GM10266 (cell line): ENCODE data around the gene AGBL3.

Experiments
- DNase-seq: peaks from one replicate; pipeline ENCODE4 v3.0.0; 2012; ENCODE audit errors: extremely low spot score
- TF ChIP-seq, protein P1 (sequence below): IDR thresholded peaks from 2 replicates; pipeline ENCODE4 v1.5.1; 2012; ENCODE audit warnings: mild to moderate bottlenecking, low read depth; ENCODE audit not compliant: control insufficient read depth, insufficient read depth; ENCODE audit errors: missing control alignments

The AGBL3 gene

DNA sequence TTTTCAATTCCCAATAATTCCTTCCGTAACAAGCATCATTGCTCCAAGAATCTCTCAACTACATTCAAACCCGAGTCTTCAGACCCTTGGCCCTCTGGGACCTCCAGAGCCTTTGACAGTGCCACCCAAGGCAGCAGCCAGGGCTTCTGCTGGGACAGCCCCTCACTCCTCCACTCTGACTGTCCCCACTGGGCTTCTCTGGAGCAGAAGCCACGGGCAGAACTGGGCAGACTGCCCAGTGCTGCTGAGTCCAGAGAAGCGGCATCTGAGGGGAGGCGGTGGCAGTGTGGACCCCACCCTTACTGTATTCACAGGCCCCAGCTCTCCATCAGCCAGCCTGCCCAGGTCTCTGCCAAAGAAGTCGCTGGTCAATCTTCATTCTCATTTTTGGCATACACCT is 175.4 kb downstream of the AGBL3 start:
- TF ChIP-seq, protein P1, sequence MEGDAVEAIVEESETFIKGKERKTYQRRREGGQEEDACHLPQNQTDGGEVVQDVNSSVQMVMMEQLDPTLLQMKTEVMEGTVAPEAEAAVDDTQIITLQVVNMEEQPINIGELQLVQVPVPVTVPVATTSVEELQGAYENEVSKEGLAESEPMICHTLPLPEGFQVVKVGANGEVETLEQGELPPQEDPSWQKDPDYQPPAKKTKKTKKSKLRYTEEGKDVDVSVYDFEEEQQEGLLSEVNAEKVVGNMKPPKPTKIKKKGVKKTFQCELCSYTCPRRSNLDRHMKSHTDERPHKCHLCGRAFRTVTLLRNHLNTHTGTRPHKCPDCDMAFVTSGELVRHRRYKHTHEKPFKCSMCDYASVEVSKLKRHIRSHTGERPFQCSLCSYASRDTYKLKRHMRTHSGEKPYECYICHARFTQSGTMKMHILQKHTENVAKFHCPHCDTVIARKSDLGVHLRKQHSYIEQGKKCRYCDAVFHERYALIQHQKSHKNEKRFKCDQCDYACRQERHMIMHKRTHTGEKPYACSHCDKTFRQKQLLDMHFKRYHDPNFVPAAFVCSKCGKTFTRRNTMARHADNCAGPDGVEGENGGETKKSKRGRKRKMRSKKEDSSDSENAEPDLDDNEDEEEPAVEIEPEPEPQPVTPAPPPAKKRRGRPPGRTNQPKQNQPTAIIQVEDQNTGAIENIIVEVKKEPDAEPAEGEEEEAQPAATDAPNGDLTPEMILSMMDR: no peak
- DNase-seq: no peak

GRCh38 chr7:135162382-135163001 is 176.2 kb downstream of the AGBL3 start:
- TF ChIP-seq, protein P1: no peak
- no peak for DNase-seq

DNA sequence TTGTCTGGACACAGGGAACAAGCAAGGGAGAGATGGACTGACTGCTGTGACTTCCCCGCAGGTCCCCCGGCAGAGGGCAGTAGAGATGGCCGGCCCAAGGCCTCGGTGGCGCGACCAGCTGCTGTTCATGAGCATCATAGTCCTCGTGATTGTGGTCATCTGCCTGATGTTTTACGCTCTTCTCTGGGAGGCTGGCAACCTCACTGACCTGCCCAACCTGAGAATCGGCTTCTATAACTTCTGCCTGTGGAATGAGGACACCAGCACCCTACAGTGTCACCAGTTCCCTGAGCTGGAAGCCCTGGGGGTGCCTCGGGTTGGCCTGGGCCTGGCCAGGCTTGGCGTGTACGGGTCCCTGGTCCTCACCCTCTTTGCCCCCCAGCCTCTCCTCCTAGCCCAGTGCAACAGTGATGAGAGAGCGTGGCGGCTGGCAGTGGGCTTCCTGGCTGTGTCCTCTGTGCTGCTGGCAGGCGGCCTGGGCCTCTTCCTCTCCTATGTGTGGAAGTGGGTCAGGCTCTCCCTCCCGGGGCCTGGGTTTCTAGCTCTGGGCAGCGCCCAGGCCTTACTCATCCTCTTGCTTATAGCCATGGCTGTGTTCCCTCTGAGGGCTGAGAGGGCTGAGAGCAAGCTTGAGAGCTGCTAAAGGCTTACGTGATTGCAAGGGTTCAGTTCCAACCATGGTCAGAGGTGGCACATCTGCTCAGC is 178.2 kb downstream of the AGBL3 start:
- TF ChIP-seq, protein P1: no peak
- no peak for DNase-seq

DNA sequence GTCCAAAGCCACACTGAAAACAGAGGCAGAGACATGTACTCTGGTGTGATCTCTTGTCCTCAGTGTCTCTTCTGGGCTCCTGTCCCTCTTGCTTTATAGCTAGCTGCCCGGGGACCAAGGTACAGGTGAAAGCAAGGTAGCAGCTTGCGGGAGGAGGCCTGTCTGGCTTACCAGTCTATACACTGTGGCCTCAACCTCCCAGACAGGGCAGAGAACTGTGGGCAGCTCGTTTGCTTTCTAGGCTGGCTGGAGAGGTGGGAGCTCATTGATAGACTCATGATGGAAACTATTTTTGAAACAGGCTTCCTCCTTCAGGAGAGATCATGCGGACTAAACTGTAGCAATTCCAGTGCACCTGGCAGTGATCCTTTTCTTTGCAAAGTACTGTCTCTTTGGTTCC is 179.6 kb downstream of the AGBL3 start:
- TF ChIP-seq, protein P1: no peak
- DNase-seq: no peak

DNA sequence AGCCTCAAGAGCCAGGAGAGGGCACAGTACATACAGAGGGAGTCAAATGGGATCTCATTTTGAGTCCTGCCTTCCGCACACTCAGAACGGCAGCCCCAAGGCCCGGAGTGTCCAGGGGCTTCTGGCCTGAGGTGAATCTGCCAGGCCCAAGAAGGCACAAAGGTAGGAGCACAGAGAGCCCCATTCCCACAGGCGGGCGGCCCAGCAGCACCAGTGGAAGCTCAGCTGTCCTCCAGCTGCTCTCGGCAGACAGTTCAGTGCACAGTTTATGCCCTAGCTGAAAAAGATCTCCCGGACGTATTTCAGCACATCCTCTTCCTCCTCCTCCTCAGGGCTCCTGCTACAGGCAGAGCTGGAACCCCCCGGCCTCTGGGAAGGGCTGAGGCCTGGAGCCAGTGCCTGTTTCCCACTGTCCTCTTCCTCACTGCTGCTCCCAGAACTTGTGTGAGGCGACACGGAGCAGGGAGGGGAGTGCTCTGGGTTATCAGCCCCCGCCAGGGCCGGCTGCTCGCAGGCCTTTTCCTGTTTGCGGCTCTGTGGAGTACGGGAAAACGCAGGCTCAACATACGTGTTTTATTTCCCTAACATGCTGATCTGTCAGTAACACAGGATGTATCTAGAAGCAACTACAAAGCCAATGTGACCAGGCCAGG is 180.2 kb downstream of the AGBL3 start:
- DNase-seq: no peak
- TF ChIP-seq, protein P1: no peak

DNA sequence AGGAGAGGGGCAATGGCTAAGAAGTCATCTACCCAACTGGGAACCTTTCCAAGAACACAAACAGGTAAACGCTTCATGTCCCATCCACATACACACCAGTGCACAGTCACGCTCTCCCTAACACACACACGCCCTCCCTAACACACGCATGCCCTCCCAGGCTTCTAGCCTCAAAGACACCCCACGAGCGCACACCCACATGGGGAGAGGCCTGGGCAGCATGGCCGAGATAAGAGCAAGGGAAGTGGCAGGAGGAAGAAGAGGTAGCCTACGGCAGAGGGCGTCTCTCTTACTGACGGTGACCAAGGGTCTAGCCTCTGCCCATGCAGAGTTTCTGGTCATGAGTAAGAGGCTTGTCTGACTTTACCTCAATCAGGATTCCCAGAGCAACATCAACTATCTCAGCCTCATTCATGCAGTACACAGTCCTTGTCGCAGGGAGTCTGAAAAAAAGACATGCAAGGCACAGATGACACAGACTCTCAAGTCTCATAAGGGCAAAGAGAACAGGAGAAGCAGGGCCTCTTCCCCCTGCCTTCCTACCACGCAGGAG is 181.1 kb downstream of the AGBL3 start:
- TF ChIP-seq, protein P1: no peak
- no peak for DNase-seq

DNA sequence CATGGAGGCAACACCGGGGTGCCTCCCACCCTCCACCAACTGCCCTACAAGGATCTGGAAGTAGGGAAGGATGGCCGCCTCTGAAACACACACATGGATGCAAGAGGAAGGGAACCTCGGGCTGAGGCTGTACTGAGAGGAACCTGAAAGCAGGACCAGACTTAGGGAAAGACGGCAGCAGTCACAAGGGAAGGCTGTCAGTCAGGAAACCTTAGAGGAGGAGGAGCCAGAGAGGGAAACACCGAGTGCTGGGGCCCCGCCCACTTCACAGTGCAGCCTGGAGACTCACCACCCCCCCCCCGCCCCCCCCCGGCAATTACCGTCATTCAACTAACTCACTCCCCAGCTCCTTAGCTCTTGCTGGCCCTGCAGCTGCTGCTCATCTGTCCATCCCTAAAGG is 181.7 kb downstream of the AGBL3 start:
- no peak for DNase-seq
- TF ChIP-seq, protein P1: no peak
